ENCODE data around the gene RPL35.
"Not testable (repeated sequence)": the region's sequence is repeated elsewhere in the genome, so short reads cannot be mapped to it uniquely, and the experiment has no call there.

The RPL35 gene

GRCh38 chr9:124849801-124850200, 12.0 kb downstream of the RPL35 start:
- DNase-seq: no peak

DNA sequence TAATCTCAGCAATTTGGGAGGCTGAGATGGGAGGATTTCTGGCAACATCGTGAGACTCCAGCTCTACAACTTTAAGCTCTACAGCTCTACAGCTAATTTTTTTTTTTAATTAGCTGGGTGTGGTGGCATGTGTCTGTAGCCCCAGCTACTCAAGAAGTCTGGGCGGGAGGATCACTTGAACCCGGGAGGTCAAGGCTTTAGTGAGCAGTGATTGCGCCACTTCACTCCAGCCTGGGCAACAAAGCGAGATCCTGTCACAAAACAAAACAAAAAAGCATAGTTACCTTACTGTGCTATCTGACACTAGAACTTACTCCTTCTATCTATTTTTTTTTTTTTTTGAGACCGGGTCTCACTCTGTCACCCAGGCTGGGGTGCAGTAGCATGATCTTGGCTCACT, 14.8 kb downstream of the RPL35 start:
- no peak for DNase-seq

GRCh38 chr9:124846467-124846866, 15.3 kb downstream of the RPL35 start:
- not testable (repeated sequence) for DNase-seq

GRCh38 chr9:124844291-124844690, 17.5 kb downstream of the RPL35 start:
- DNase-seq: no peak

DNA sequence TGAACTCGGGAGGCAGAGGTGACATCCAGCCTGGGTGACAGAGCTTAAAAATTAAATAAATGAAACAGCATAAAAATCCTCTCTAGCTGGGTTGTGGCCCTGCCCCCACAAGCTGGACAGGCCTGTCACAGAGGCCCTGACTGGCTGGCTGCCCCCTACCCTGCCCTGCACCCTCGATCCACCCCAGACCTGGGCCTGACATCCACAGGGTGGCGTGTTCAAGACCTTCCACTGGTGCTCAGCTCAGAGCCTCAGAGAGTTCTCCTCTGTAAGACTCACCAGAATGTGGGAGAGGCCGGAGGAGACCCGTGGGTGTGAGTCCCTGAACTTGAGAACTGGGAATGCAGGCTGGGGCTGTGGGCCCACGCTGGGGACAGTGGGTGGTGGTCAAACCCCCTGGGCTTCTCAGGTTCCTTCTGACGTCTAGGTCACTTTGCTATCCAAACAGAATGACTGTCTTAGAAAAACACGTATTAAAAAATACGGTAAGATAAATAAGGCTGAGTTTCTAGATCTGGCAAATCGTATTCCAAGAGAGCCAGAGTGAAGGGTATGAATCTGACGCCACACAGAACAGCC, 18.2 kb downstream of the RPL35 start:
- no peak for DNase-seq

GRCh38 chr9:124841075-124841821, 20.5 kb downstream of the RPL35 start:
- DNase-seq: no peak

DNA sequence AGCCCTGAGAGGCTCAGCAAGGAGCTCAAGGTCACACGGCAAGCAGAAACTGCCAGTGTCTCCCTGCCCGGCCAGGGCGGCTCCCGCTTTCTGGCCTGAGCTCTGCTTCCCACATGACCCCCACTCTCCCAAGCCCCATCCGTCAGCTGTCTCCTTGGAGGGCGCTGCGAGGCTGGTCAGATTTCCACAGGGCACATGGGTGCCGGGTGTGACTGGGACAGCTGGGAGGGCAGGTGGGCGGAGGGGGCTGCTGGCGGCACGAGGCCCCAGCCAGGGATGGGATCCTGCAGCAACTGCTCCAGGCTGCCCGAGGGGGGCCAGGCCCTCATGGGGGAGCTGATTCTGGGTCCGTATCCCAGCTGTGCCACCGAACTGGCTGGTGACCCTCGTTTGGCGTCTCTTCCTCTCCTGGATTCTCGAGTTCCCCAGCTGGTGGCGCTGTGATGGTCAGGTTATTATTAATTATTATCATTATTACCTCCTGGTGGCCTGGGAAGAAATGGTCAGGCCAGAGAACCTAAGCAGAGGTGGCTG, 21.4 kb downstream of the RPL35 start:
- no peak for DNase-seq

GRCh38 chr9:124839612-124840299, 22.0 kb downstream of the RPL35 start:
- DNase-seq: peak; percentile 28

DNA sequence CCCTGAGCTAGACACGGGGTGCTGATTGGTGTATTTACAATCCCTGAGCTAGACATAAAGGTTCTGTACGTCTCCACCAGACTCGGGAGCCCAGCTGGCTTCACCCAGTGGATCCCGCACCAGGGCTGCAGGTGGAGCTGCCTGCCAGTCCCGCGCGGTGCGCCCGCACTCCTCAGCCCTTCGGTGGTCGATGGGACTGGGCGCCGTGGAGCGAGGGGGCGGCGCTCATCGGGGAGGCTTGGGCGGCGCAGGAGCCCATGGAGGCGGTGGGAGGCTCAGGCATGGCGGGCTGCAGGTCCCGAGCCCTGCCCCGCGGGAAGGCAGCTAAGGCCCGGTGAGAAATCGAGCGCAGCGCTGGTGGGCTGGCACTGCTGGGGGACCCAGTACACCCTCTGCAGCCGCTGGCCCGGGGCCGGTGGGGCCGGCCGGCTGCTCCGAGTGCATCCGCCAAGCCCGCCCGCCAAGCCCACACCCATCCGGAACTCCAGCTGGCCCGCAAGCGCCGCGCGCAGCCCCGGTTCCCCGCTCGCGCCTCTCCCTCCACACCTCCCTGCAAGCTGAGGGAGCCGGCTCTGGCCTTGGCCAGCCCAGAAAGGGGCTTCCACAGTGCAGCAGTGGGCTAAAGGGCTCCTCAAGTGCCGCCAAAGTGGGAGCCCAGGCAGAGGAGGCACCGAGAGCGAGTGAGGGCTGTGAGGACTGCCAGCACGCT, 23.0 kb downstream of the RPL35 start:
- not testable (repeated sequence) for DNase-seq

DNA sequence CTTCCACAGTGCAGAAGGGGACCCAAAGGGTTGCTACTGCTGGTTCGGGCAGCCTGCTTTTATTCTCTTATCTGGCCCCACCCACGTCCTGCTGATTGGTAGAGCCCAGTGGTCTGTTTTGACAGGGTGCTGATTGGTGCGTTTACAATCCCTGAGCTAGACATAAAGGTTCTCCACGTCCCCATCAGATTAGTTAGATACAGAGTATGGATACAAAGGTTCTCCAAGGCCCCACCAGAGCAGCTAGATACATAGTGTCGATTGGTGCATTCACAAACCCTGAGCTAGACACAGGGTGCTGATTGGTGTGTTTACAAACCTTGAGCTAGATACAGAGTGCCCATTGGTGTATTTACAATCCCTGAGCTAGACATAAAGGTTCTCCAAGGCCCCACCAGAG, 23.6 kb downstream of the RPL35 start:
- not testable (repeated sequence) for DNase-seq

DNA sequence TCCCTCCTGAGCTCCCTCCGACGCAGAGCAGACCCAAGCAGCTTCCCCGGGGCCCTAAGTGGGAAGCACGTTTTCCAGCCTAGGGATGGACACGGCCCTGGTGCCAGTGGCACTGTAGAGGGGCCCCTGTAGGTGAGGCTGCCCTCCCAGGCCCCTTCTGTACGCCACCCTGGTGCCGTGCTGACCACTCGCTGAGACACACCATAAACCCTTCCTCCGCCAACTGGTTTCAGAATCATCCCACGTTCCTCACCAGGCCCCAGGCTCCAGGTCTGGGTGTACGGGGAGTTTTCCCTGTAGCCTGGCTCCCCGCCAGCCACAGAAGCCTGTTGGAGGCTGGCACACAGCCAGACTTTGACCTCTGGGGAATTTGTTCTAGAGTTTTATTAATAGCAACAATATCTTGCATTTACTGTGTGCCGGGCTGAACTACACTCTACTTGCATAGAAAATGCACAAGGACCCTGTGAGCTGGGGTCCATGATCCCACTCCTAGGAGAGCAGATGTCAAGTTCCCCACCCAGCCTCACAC, 26.7 kb downstream of the RPL35 start:
- peak; percentile 88 for DNase-seq

DNA sequence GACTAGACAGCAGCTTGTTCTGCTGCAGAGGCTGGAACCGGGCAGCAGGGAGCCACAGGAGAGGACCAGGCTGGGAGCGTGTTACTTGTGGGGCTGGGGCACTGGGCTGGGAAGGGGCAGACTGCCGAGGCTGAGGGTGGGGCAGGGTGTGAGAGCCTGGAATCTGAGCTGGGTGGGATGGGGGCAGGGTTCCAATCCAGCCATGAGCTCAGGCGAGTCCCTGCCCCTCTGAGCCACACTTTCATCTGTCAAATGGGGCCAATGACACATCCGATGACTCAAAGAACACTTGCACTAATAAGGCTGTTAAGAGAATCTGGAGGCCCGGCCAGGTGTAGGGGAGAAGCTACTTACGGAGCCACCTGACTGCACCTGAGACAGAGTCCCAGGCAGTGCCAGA, 27.2 kb downstream of the RPL35 start:
- DNase-seq: no peak

DNA sequence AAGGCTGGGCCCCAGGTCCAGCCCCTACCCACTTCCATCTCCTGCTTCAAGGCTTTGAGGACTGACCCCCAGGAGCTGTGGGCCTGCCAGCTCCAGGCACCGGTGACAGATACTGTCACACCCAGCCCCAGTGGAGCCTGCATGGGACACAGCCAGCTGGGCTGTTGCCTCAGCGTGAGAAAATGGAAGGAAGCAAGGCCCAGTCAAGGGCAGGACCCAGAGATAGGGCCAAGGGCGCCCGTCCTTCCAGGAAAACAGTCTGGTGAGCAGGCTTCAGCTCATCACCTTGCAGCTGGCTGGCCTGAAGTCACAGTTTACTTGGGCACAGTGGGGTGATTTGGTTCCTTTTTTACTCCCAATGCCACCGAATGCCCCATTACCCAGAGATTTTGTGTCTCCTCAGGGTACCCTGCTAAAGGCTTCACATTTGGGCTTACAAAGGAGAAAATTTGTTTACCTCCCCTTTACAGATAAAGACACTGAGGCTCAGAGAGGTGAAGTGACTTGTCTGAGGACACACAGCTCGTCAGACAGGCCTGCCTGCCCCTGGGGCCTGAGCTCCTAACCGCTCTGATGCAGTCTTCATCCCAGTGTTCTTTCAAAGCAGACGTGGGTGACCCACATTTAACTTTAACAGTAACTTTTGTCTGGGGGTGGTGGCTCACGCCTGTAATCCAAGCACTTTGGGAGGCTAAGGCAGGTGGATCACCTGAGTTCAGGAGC, 30.0 kb downstream of the RPL35 start:
- no peak for DNase-seq

GRCh38 chr9:124830593-124830992, 31.2 kb downstream of the RPL35 start:
- DNase-seq: no peak

DNA sequence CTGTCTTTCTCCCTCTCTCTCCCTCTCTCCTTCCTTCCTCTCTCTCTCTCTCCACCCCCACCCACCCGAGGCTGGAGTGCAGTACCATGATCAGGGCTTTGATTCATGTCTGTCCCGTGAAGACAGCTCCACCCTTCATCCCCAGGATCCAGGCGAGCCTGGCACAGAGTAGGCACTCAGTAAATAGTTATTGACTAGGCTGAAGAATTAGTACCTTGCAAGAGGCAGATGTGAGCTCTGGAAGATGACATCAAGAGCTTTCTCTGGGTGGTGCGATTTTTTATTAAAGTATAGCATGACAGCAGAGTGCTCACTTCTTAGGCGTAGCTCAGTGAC, 32.5 kb downstream of the RPL35 start:
- DNase-seq: no peak

GRCh38 chr9:124828489-124829333, 33.0 kb downstream of the RPL35 start:
- no peak for DNase-seq

- DNase-seq: no peak
Observed at GRCh38 chr9:124820698-124821623, 40.8 kb downstream of the RPL35 start.

DNA sequence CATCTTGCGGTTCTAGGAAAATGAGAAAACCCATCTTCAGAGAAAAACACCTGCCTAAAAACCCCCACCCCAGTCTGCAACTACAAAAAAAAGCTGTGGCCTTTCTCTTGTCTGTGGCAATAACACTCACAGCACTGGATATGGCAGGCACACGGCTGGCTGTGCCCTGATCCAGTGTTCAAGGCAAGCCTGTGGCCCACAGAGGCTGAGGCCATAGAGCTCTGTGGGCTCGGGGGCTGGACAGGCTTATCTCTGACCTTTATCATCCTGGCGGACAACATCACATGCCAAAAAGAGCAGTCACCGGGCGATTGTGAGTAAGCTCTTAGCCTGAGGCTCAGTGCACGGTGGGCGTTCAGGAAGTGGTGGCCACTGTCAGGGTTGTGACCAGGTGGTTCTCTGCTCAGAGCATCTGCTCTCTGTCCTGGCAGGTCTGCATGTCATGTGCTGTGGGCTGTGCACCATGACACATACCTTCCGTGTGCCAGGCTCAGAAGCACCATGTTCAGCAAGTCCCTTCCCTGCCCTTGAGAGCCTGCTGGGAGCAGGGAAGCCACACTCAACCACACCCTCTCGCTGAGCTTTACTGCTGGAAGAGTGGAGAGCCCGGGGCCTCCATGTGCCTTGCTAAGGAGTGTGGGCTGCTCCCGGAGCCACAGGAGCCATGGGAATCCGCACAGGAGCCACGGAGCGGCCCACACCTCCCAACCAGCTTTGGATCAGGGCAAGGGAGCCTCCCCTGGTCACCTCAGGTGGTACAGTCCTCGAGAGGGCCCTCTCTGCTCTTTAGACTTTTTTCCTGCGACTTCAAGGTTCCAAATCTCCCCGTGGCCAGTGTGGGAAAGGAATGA, 43.1 kb downstream of the RPL35 start:
- DNase-seq: no peak

- DNase-seq: no peak
Observed at GRCh38 chr9:124815601-124816000, 46.2 kb downstream of the RPL35 start.

Data from NCI-H1105 treated with DMSO at 0.1 percent for 48 hours (cell line).